ENCODE measurements around the gene TXNRD2.

The TXNRD2 gene

GRCh38 chr22:19871023-19871844, 70.4 kb downstream of the TXNRD2 start:
- Histone ChIP-seq H3K9ac (ENCODE audit: low read length) (no peak overlapping the region), H3K27me3 (ENCODE audit: control insufficient read depth in 1 of 2, insufficient read depth in 2 of 2, low read length in 2 of 2) (peaks cover 0 to 4% of the 10 kb centered on the region in 2 donors), H3K9me3 (ENCODE audit: low read length) (no peaks in the 10 kb centered on the region), H3K27ac (ENCODE audit: low read depth, low read length) (no peak overlapping the region), H3K36me3 (ENCODE audit: insufficient read depth, low read length) (no peaks in the 10 kb centered on the region), H3K4me3 (ENCODE audit: low read depth in 1 of 2, low read length in 2 of 2) (no peak overlapping the region), H3K4me1 (ENCODE audit: insufficient read depth, low read length) (no peaks in the 10 kb centered on the region)

GRCh38 chr22:19870153-19871022, 71.2 kb downstream of the TXNRD2 start:
- H3K36me3 ChIP-seq (ENCODE audit: insufficient read depth, low read length): no peaks in the 10 kb centered on the region
- no peak overlapping the region for H3K27ac ChIP-seq (ENCODE audit: low read depth, low read length)
- H3K4me3 ChIP-seq (ENCODE audit: low read depth in 1 of 2, low read length in 2 of 2): no peak overlapping the region
- peaks cover 0 to 4% of the 10 kb centered on the region in 2 donors for H3K27me3 ChIP-seq (ENCODE audit: control insufficient read depth in 1 of 2, insufficient read depth in 2 of 2, low read length in 2 of 2)
- no peaks in the 10 kb centered on the region for H3K4me1 ChIP-seq (ENCODE audit: insufficient read depth, low read length)
- no peaks in the 10 kb centered on the region for H3K9me3 ChIP-seq (ENCODE audit: low read length)
- no peak overlapping the region for H3K9ac ChIP-seq (ENCODE audit: low read length)

- Histone ChIP-seq H3K27ac (ENCODE audit: low read depth, low read length) (no peak overlapping the region), H3K27me3 (ENCODE audit: control insufficient read depth in 1 of 2, insufficient read depth in 2 of 2, low read length in 2 of 2) (peaks cover 0 to 4% of the 10 kb centered on the region in 2 donors), H3K9ac (ENCODE audit: low read length) (no peak overlapping the region), H3K4me3 (ENCODE audit: low read depth in 1 of 2, low read length in 2 of 2) (no peak overlapping the region), H3K4me1 (ENCODE audit: insufficient read depth, low read length) (no peaks in the 10 kb centered on the region), H3K36me3 (ENCODE audit: insufficient read depth, low read length) (no peaks in the 10 kb centered on the region), H3K9me3 (ENCODE audit: low read length) (no peaks in the 10 kb centered on the region)
These were observed 72.0 kb downstream of the TXNRD2 start for GRCh38 chr22:19869497-19870152.

- Histone ChIP-seq H3K9me3 (ENCODE audit: low read length) (no peaks in the 10 kb centered on the region), H3K27ac (ENCODE audit: low read depth, low read length) (no peak overlapping the region), H3K4me1 (ENCODE audit: insufficient read depth, low read length) (no peaks in the 10 kb centered on the region), H3K36me3 (ENCODE audit: insufficient read depth, low read length) (no peaks in the 10 kb centered on the region), H3K27me3 (ENCODE audit: control insufficient read depth in 1 of 2, insufficient read depth in 2 of 2, low read length in 2 of 2) (peaks cover 0 to 4% of the 10 kb centered on the region in 2 donors), H3K4me3 (ENCODE audit: low read depth in 1 of 2, low read length in 2 of 2) (no peak overlapping the region), H3K9ac (ENCODE audit: low read length) (no peak overlapping the region)
These were observed 72.7 kb downstream of the TXNRD2 start for GRCh38 chr22:19868773-19869471.

- no peaks in the 10 kb centered on the region for H3K36me3 ChIP-seq (ENCODE audit: insufficient read depth, low read length)
- peaks cover 0 to 4% of the 10 kb centered on the region in 2 donors for H3K27me3 ChIP-seq (ENCODE audit: control insufficient read depth in 1 of 2, insufficient read depth in 2 of 2, low read length in 2 of 2)
- no peak overlapping the region for H3K27ac ChIP-seq (ENCODE audit: low read depth, low read length)
- no peak overlapping the region for H3K9ac ChIP-seq (ENCODE audit: low read length)
- H3K9me3 ChIP-seq (ENCODE audit: low read length): no peaks in the 10 kb centered on the region
- H3K4me1 ChIP-seq (ENCODE audit: insufficient read depth, low read length): no peaks in the 10 kb centered on the region
- H3K4me3 ChIP-seq (ENCODE audit: low read depth in 1 of 2, low read length in 2 of 2): no peak overlapping the region
These were observed 73.3 kb downstream of the TXNRD2 start for GRCh38 chr22:19868333-19868732.

GRCh38 chr22:19867617-19868016, 74.0 kb downstream of the TXNRD2 start:
- Histone ChIP-seq H3K36me3 (ENCODE audit: insufficient read depth, low read length) (no peaks in the 10 kb centered on the region), H3K9ac (ENCODE audit: low read length) (no peak overlapping the region), H3K4me1 (ENCODE audit: insufficient read depth, low read length) (no peaks in the 10 kb centered on the region), H3K27ac (ENCODE audit: low read depth, low read length) (no peak overlapping the region), H3K4me3 (ENCODE audit: low read depth in 1 of 2, low read length in 2 of 2) (no peak overlapping the region), H3K27me3 (ENCODE audit: control insufficient read depth in 1 of 2, insufficient read depth in 2 of 2, low read length in 2 of 2) (no peaks in the 10 kb centered on the region), H3K9me3 (ENCODE audit: low read length) (no peaks in the 10 kb centered on the region)

- Histone ChIP-seq H3K9me3 (ENCODE audit: low read length) (no peaks in the 10 kb centered on the region), H3K27me3 (ENCODE audit: control insufficient read depth in 1 of 2, insufficient read depth in 2 of 2, low read length in 2 of 2) (no peaks in the 10 kb centered on the region), H3K4me3 (ENCODE audit: low read depth in 1 of 2, low read length in 2 of 2) (no peak overlapping the region), H3K4me1 (ENCODE audit: insufficient read depth, low read length) (no peaks in the 10 kb centered on the region), H3K36me3 (ENCODE audit: insufficient read depth, low read length) (no peaks in the 10 kb centered on the region), H3K27ac (ENCODE audit: low read depth, low read length) (no peak overlapping the region), H3K9ac (ENCODE audit: low read length) (no peak overlapping the region)
These were observed 75.0 kb downstream of the TXNRD2 start for GRCh38 chr22:19866665-19867009.

- no peaks in the 10 kb centered on the region for H3K36me3 ChIP-seq (ENCODE audit: insufficient read depth, low read length)
- no peaks in the 10 kb centered on the region for H3K4me1 ChIP-seq (ENCODE audit: insufficient read depth, low read length)
- no peaks in the 10 kb centered on the region for H3K9me3 ChIP-seq (ENCODE audit: low read length)
- H3K27ac ChIP-seq (ENCODE audit: low read depth, low read length): no peak overlapping the region
- no peaks in the 10 kb centered on the region for H3K27me3 ChIP-seq (ENCODE audit: control insufficient read depth in 1 of 2, insufficient read depth in 2 of 2, low read length in 2 of 2)
- H3K4me3 ChIP-seq (ENCODE audit: low read depth in 1 of 2, low read length in 2 of 2): no peak overlapping the region
- H3K9ac ChIP-seq (ENCODE audit: low read length): no peak overlapping the region
These were observed 76.3 kb downstream of the TXNRD2 start for GRCh38 chr22:19865141-19865829.

- H3K9me3 ChIP-seq (ENCODE audit: low read length): no peaks in the 10 kb centered on the region
- no peaks in the 10 kb centered on the region for H3K36me3 ChIP-seq (ENCODE audit: insufficient read depth, low read length)
- H3K27me3 ChIP-seq (ENCODE audit: control insufficient read depth in 1 of 2, insufficient read depth in 2 of 2, low read length in 2 of 2): no peaks in the 10 kb centered on the region
- no peaks in the 10 kb centered on the region for H3K4me1 ChIP-seq (ENCODE audit: insufficient read depth, low read length)
- H3K27ac ChIP-seq (ENCODE audit: low read depth, low read length): no peak overlapping the region
- no peak overlapping the region for H3K9ac ChIP-seq (ENCODE audit: low read length)
- H3K4me3 ChIP-seq (ENCODE audit: low read depth in 1 of 2, low read length in 2 of 2): no peak overlapping the region
These were observed 77.0 kb downstream of the TXNRD2 start for GRCh38 chr22:19864538-19865106.

GRCh38 chr22:19863571-19863970, 78.0 kb downstream of the TXNRD2 start:
- Histone ChIP-seq H3K9ac (ENCODE audit: low read length) (no peak overlapping the region), H3K4me1 (ENCODE audit: insufficient read depth, low read length) (no peaks in the 10 kb centered on the region), H3K9me3 (ENCODE audit: low read length) (no peaks in the 10 kb centered on the region), H3K27ac (ENCODE audit: low read depth, low read length) (no peak overlapping the region), H3K27me3 (ENCODE audit: control insufficient read depth in 1 of 2, insufficient read depth in 2 of 2, low read length in 2 of 2) (no peaks in the 10 kb centered on the region), H3K4me3 (ENCODE audit: low read depth in 1 of 2, low read length in 2 of 2) (no peak overlapping the region), H3K36me3 (ENCODE audit: insufficient read depth, low read length) (no peaks in the 10 kb centered on the region)

Measured in muscle layer of colon (tissue), 2 donors.